H1 (cell line): ENCODE measurements around the gene RCL1. TPM values are rescaled to one million over a fixed set of nuclear protein-coding genes. Genes with fewer than 3 reads are reported as not detected.
A peak's percentile ranks its signal among the peaks of the same experiment; 100 is the strongest.

Source experiments
- CTCF ChIA-PET: fragments of 300-600 bp; sonication (Branson Sonifier 250); formaldehyde crosslinking; loops from one replicate; lab custom pipeline; 2021; ENCODE audit not compliant: partially characterized antibody; lab: Charles Lee
- POLR2A ChIA-PET: fragments of 300-600 bp; sonication (Branson Sonifier 250); formaldehyde crosslinking; loops from one replicate; lab custom pipeline; 2021; ENCODE audit warnings: inconsistent platforms; ENCODE audit not compliant: partially characterized antibody; lab: Charles Lee
- DNase-seq, 2 experiments: peaks; one replicate each; pipeline versions ENCODE4 v3.0.0 to v3.0.0-alpha.2; 2010 to 2022; ENCODE audit warnings: low spot score in 2 of 2, low read depth in 1 of 2, mixed read lengths in 1 of 2
- FAIRE-seq: peaks from 2 replicates; lab custom pipeline; 2011; peaks lifted over from hg19 to GRCh38; lab: Jason Lieb, UNC
- H2AFZ ChIP-seq: 2 replicates; pipeline ENCODE4 v1.8.1; 2012; ENCODE audit warnings: low read length, inconsistent platforms
- H2AK5ac ChIP-seq: 2 replicates; pipeline ENCODE4 v1.6.1; 2013; ENCODE audit warnings: low read depth, low read length
- H2BK120ac ChIP-seq: replicated peaks from 2 replicates; pipeline ENCODE3; 2013; ENCODE audit warnings: low read depth, low read length, inconsistent platforms
- H2BK12ac ChIP-seq: 2 replicates; pipeline ENCODE4 v1.6.1; 2013; ENCODE audit warnings: low read depth, low read length
- H2BK15ac ChIP-seq: 2 replicates; pipeline ENCODE4 v1.6.1; 2013; ENCODE audit warnings: low read length
- H2BK20ac ChIP-seq: 2 replicates; pipeline ENCODE4 v1.6.1; 2013; ENCODE audit warnings: low read length
- H2BK5ac ChIP-seq: 2 replicates; pipeline ENCODE4 v1.6.1; 2013; ENCODE audit warnings: low read depth, low read length
- H3K14ac ChIP-seq: 2 replicates; pipeline ENCODE4 v1.6.1; 2013; ENCODE audit warnings: inconsistent platforms; ENCODE audit not compliant: insufficient read length
- H3K18ac ChIP-seq: 2 replicates; pipeline ENCODE4 v1.6.1; 2013; ENCODE audit warnings: low read length; ENCODE audit errors: extremely low read depth
- H3K23ac ChIP-seq: 2 replicates; pipeline ENCODE4 v1.6.1; 2013; ENCODE audit warnings: inconsistent platforms; ENCODE audit not compliant: insufficient read length
- H3K23me2 ChIP-seq: 2 replicates; pipeline ENCODE4 v1.6.1; 2013; ENCODE audit warnings: low read depth, low read length
- H3K27ac ChIP-seq: 2 replicates; pipeline ENCODE4 v1.6.1; 2011; ENCODE audit warnings: low read depth, low read length, inconsistent platforms
- H3K27me3 ChIP-seq, 4 experiments: replicated peaks in 1 of 4; 1 replicate in 1 of 4; 2 replicates in 3 of 4; pipeline versions ENCODE4 v1.6.1 to v1.8.1; 2011 to 2013; ENCODE audit warnings: low read length in 3 of 4, mild to moderate bottlenecking in 3 of 4, inconsistent platforms in 2 of 4, mixed read lengths in 2 of 4, moderate library complexity in 1 of 4; ENCODE audit not compliant: control insufficient read depth in 3 of 4, insufficient read depth in 3 of 4; ENCODE audit errors: extremely low read depth in 1 of 4
- H3K36me3 ChIP-seq, 4 experiments: 2 replicates each; pipeline versions ENCODE4 v1.6.1 to v1.8.1; 2011 to 2013; ENCODE audit warnings: mild to moderate bottlenecking in 4 of 4, low read length in 3 of 4, moderate library complexity in 2 of 4, control low read depth in 1 of 4, inconsistent platforms in 1 of 4; ENCODE audit not compliant: insufficient read depth in 4 of 4, control insufficient read depth in 2 of 4
- H3K4ac ChIP-seq: replicated peaks from 2 replicates; pipeline ENCODE3; 2013; ENCODE audit warnings: low read length, low read depth, mixed read lengths, inconsistent platforms; ENCODE audit not compliant: insufficient read length
- H3K4me1 ChIP-seq, 4 experiments: replicated peaks in 1 of 4; 1 replicate in 1 of 4; 2 replicates in 3 of 4; pipeline versions ENCODE4 v1.6.1 to v1.8.1; 2011 to 2013; ENCODE audit warnings: low read length in 3 of 4, inconsistent platforms in 2 of 4, mixed read lengths in 1 of 4; ENCODE audit not compliant: insufficient read depth in 4 of 4, control insufficient read depth in 3 of 4
- H3K4me2 ChIP-seq, 2 experiments: 2 replicates each; pipeline versions ENCODE4 v1.6.1 to v1.8.1; 2011 to 2013; ENCODE audit warnings: low read depth in 2 of 2, low read length in 2 of 2, control low read depth in 1 of 2, inconsistent platforms in 1 of 2, mild to moderate bottlenecking in 1 of 2; ENCODE audit not compliant: insufficient read depth in 1 of 2
- H3K4me3 ChIP-seq, 4 experiments: fragments of 200-600, 300-600 bp in 1 of 4; sonication (generic), shearing (Covaris generic), sonication (Bioruptor Twin) in 1 of 4; 2 replicates each; pipeline versions ENCODE4 v1.5.1 to v1.8.1; 2011 to 2016; ENCODE audit warnings: low read length in 4 of 4, low read depth in 3 of 4, control low read depth in 2 of 4, inconsistent platforms in 2 of 4, mild to moderate bottlenecking in 2 of 4, mixed read lengths in 1 of 4, moderate library complexity in 1 of 4; ENCODE audit not compliant: insufficient read depth in 2 of 4; ENCODE audit errors: extremely low read depth in 1 of 4
- H3K56ac ChIP-seq: replicated peaks from 2 replicates; pipeline ENCODE3; 2013; ENCODE audit warnings: low read depth, mild to moderate bottlenecking, mixed read lengths, low read length, inconsistent platforms; ENCODE audit not compliant: insufficient read length
- H3K79me1 ChIP-seq: 2 replicates; pipeline ENCODE4 v1.6.1; 2013; ENCODE audit warnings: low read depth, low read length, control low read depth
- H3K79me2 ChIP-seq, 2 experiments: 2 replicates each; pipeline versions ENCODE4 v1.6.1 to v1.8.1; 2012 to 2013; ENCODE audit warnings: low read length in 2 of 2, mild to moderate bottlenecking in 2 of 2, inconsistent platforms in 1 of 2; ENCODE audit not compliant: insufficient read depth in 2 of 2, control insufficient read depth in 1 of 2
- H3K9ac ChIP-seq, 4 experiments: replicated peaks in 1 of 4; 1 replicate in 1 of 4; 2 replicates in 3 of 4; pipeline versions ENCODE4 v1.6.1 to v1.8.1; 2011 to 2013; ENCODE audit warnings: low read depth in 3 of 4, low read length in 3 of 4, control low read depth in 2 of 4, mild to moderate bottlenecking in 2 of 4, moderate library complexity in 2 of 4, inconsistent platforms in 1 of 4; ENCODE audit errors: extremely low read depth in 1 of 4
- H3K9me3 ChIP-seq, 2 experiments: 2 replicates each; pipeline versions ENCODE4 v1.6.1 to v1.8.1; 2012 to 2013; ENCODE audit warnings: mild to moderate bottlenecking in 2 of 2, moderate library complexity in 2 of 2, control low read depth in 1 of 2, inconsistent platforms in 1 of 2, low read depth in 1 of 2, low read length in 1 of 2, mixed read lengths in 1 of 2; ENCODE audit not compliant: insufficient read depth in 2 of 2
- H4K20me1 ChIP-seq, 2 experiments: replicated peaks in 1 of 2; 2 replicates each; pipeline versions ENCODE3 to v1.8.1; 2011 to 2013; ENCODE audit warnings: inconsistent platforms in 2 of 2, low read length in 2 of 2, mild to moderate bottlenecking in 1 of 2; ENCODE audit not compliant: insufficient read depth in 2 of 2, control insufficient read depth in 1 of 2
- H4K5ac ChIP-seq: 2 replicates; pipeline ENCODE4 v1.6.1; 2013; ENCODE audit warnings: low read length, low read depth, mixed read lengths, inconsistent platforms; ENCODE audit not compliant: insufficient read length
- H4K8ac ChIP-seq: 2 replicates; pipeline ENCODE4 v1.8.0; 2013; ENCODE audit warnings: mild to moderate bottlenecking, moderate library complexity, low read length, inconsistent platforms; ENCODE audit not compliant: insufficient read depth; ENCODE audit errors: extremely low read depth
- H4K91ac ChIP-seq: replicated peaks from 2 replicates; pipeline ENCODE3; 2013; ENCODE audit warnings: low read length, mixed read lengths, inconsistent platforms; ENCODE audit not compliant: insufficient read length
- KDM4A ChIP-seq: IDR thresholded peaks from one replicate; pipeline ENCODE4 v1.7.1; 2012; ENCODE audit warnings: low read depth, mild to moderate bottlenecking, moderate library complexity, low read length, inconsistent platforms; ENCODE audit not compliant: severe bottlenecking
- SAP30 ChIP-seq: fragments of 300-600 bp; sonication (generic); IDR thresholded peaks from 2 replicates; pipeline ENCODE4 v1.7.1; 2012; ENCODE audit warnings: low read length, moderate library complexity, mild to moderate bottlenecking, inconsistent platforms; ENCODE audit not compliant: insufficient read depth, insufficient replicate concordance
- WGBS, 2 experiments: shearing (Covaris generic) in 1 of 2; methylation state at CpG; one replicate each; pipeline versions ENCODE4 v1.1.6 to v1.1.7; 2013 to 2015; ENCODE audit warnings: low lambda C conversion rate in 2 of 2, mixed read lengths in 2 of 2, inconsistent platforms in 1 of 2, low coverage in 1 of 2, missing lambda C conversion rate in 1 of 2; ENCODE audit not compliant: insufficient replicate concordance in 2 of 2, insufficient coverage in 1 of 2, insufficient read length in 1 of 2; ENCODE audit errors: extremely low coverage in 1 of 2, missing lambda C conversion rate in 1 of 2; 5-methylcytosine and 5-hydroxymethylcytosine counted together
- long read RNA-seq, 2 experiments: library from RNA in 1 of 2; library from capped mRNA in 1 of 2; stranded (forward); transcript quantifications; one replicate each; pipeline ENCODE4 v2.0.0, GENCODE V29; 2021; ENCODE audit warnings: inconsistent platforms in 1 of 2
- polyA minus RNA-seq, 3 experiments: library from RNA; depleted of rRNA, polyadenylated mRNA; stranded (reverse); fragments of >200 nt; gene quantifications; 1 replicate in 2 of 3; 2 replicates in 1 of 3; pipeline ENCODE4 v1.2.3, GENCODE V29; 2011
- polyA plus RNA-seq, 7 experiments: library from polyadenylated mRNA; depleted of rRNA in 3 of 7; stranded (reverse) in 5 of 7; unstranded in 2 of 7; fragments of >200 nt in 5 of 7; fragments of 200-250 nt in 2 of 7; gene quantifications; 1 replicate in 5 of 7; 2 replicates in 1 of 7; 4 replicates in 1 of 7; pipeline versions ENCODE4 v1.2.1 to v1.2.3, GENCODE V29; 2011 to 2013; ENCODE audit warnings: missing spikeins in 2 of 7, mixed read lengths in 2 of 7
- total RNA-seq: library from RNA; stranded (reverse); fragmentation: NEBNext Ultra II Directional; extraction: Animal tissue kit (Norgen Biotek cat#: 25700); gene quantifications from 2 replicates; pipeline ENCODE4 v1.2.1, GENCODE V29; 2021
- TF ChIP-seq, protein P1 (sequence below): IDR thresholded peaks from 2 replicates; pipeline ENCODE4 v1.6.1; 2012; ENCODE audit warnings: inconsistent platforms
- TF ChIP-seq, protein P2 (sequence below): IDR thresholded peaks from 2 replicates; pipeline ENCODE4 v1.6.1; 2012; ENCODE audit warnings: inconsistent platforms

Gene RCL1, protein sequence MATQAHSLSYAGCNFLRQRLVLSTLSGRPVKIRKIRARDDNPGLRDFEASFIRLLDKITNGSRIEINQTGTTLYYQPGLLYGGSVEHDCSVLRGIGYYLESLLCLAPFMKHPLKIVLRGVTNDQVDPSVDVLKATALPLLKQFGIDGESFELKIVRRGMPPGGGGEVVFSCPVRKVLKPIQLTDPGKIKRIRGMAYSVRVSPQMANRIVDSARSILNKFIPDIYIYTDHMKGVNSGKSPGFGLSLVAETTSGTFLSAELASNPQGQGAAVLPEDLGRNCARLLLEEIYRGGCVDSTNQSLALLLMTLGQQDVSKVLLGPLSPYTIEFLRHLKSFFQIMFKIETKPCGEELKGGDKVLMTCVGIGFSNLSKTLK
- total RNA-seq = 29.5 and 29.7 TPM in 2 replicates
- polyA plus RNA-seq (2011; rRNA removed) = 21.0 and 24.0 TPM in 2 replicates
- 15.3 TPM for polyA plus RNA-seq (2011; cell fraction: cytosol; rRNA removed)
- polyA plus RNA-seq (2011; cell fraction: nucleus; rRNA removed) = 45.5 TPM
- polyA plus RNA-seq (2012, experiment 1 of 2) = 19.5 to 21.1 TPM (median 20.6 TPM) in 4 replicates
- 11.4 TPM for polyA plus RNA-seq (2012, experiment 2 of 2)
- 24.0 TPM for polyA plus RNA-seq (2013, experiment 1 of 2)
- polyA plus RNA-seq (2013, experiment 2 of 2) = 25.5 TPM
- 36.2 and 40.4 TPM in 2 replicates for polyA minus RNA-seq (2011; rRNA and poly(A)+ RNA removed)
- 14.8 TPM for polyA minus RNA-seq (2011; cell fraction: cytosol; rRNA and poly(A)+ RNA removed)
- polyA minus RNA-seq (2011; cell fraction: nucleus; rRNA and poly(A)+ RNA removed) = 61.1 TPM
- long read RNA-seq, experiment 1, transcript RCL1-204 (9 exons, 2,134 nt) = major isoform, 16 of 32 reads
- long read RNA-seq, experiment 1, partial matches to known transcripts = 4 of 32 reads
- long read RNA-seq, experiment 1, other reads (novel, unspliced or antisense) = 11 of 32 reads
- long read RNA-seq, experiment 2, transcript RCL1-204 (9 exons, 2,134 nt) = major isoform, 18 of 21 reads
- long read RNA-seq, experiment 2, partial matches to known transcripts = 0 of 21 reads
- long read RNA-seq, experiment 2, other reads (novel, unspliced or antisense) = 3 of 21 reads

- peaks cover 0 to 13% (median 6%) of the 10 kb centered on the region in 4 experiments; a peak in 6 of 7 replicates for H3K4me1 ChIP-seq
- ChIA-PET CTCF (interaction anchor here (1.0 to 2.4 kb wide), 5 partner anchors 10 to 33 kb away, joined by 3 to 12 read pairs (median 5); no protein-coding TSS in a partner anchor), POLR2A (interaction anchor here (0.6 to 3.4 kb wide), 23 partner anchors 9 to 1745 kb away, joined by 3 to 17 read pairs (median 4); partner anchors contain the start of genes AK3 and JAK2)
- H2BK20ac ChIP-seq = no peak within 1 kb of the TSS
- H2AK5ac ChIP-seq = no peak within 1 kb of the TSS
- H4K91ac ChIP-seq = no peak within 1 kb of the TSS
- peak within 1 kb of the TSS; percentile 34 for H4K5ac ChIP-seq
- H3K14ac ChIP-seq = no peak within 1 kb of the TSS
- peak within 1 kb of the TSS; percentile 65; the same call in 1 of the 2 replicates for H2BK15ac ChIP-seq
- peak within 1 kb of the TSS; percentile 80 to 98 for H3K4me2 ChIP-seq
- H3K4me3 ChIP-seq = peak within 1 kb of the TSS; percentile 81 to 86 (median 84)
- no peak within 1 kb of the TSS for H3K56ac ChIP-seq
- H3K23ac ChIP-seq = no peak within 1 kb of the TSS
- no peak within 1 kb of the TSS for H2BK120ac ChIP-seq
- H3K27me3 ChIP-seq = no peaks in the 10 kb centered on the region; a peak in 2 of 7 replicates
- H3K79me1 ChIP-seq = no peaks in the 10 kb centered on the region; the same call in 1 of the 2 replicates
- H4K20me1 ChIP-seq = peaks cover 4 to 13% of the 10 kb centered on the region in 2 experiments
- peaks cover 26 to 46% of the 10 kb centered on the region in 2 experiments for H3K79me2 ChIP-seq
- H2BK5ac ChIP-seq = peak within 1 kb of the TSS; percentile 87
- peak within 1 kb of the TSS; percentile 80 to 94 (median 86) for H3K9ac ChIP-seq
- FAIRE-seq = no peak
- peak within 1 kb of the TSS; percentile 54 for H3K4ac ChIP-seq
- no peaks in the 10 kb centered on the region for H3K36me3 ChIP-seq
- peak within 1 kb of the TSS; percentile 76 for H3K27ac ChIP-seq
- H3K9me3 ChIP-seq = no peaks in the 10 kb centered on the region
- H2AFZ ChIP-seq = peak within 1 kb of the TSS; percentile 82
- peaks cover 9% of the 10 kb centered on the region for H3K23me2 ChIP-seq
- no peak within 1 kb of the TSS; the same call in 1 of the 2 replicates for H2BK12ac ChIP-seq
- H4K8ac ChIP-seq = peak within 1 kb of the TSS; percentile 86; the same call in 1 of the 2 replicates
- peak; percentile 89 to 95 for DNase-seq
- 1% methylated on average over 66 of the region's 106 CpGs; no CpG with 5 or more reads in 1 of the 2 experiments for WGBS, 2 experiments
- peak within 1 kb of the TSS; percentile 93 for H3K18ac ChIP-seq
- TF ChIP-seq, protein P1, sequence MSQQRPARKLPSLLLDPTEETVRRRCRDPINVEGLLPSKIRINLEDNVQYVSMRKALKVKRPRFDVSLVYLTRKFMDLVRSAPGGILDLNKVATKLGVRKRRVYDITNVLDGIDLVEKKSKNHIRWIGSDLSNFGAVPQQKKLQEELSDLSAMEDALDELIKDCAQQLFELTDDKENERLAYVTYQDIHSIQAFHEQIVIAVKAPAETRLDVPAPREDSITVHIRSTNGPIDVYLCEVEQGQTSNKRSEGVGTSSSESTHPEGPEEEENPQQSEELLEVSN = peak; percentile 59
- TF ChIP-seq, protein P2, sequence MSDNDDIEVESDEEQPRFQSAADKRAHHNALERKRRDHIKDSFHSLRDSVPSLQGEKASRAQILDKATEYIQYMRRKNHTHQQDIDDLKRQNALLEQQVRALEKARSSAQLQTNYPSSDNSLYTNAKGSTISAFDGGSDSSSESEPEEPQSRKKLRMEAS = peak; percentile 93
- TF ChIP-seq SAP30 = peak; percentile 60
- TF ChIP-seq KDM4A = peak; percentile 61
Measured at GRCh38 chr9:4792572-4793458, at the start of gene RCL1. Gene RCL1 (plus strand): TSS chr9:4792944. CDS start chr9:4793092, 148 bp downstream.
